T-cell (primary cell): Measurements from ENCODE around the gene CFAP157. TPM values are rescaled to one million over a fixed set of nuclear protein-coding genes. Genes with fewer than 3 reads are reported as not detected.
A peak's percentile ranks its signal among the peaks of the same experiment; 100 is the strongest.

ENCODE experiments used
- ATAC-seq, 4 experiments: fragments of 200-7000 bp in 3 of 4; fragments of 150-1000 bp in 1 of 4; cut with Tn5 transposase; replicated peaks in 1 of 4; 1 replicate in 3 of 4; 2 replicates in 1 of 4; pipeline ENCODE4 v1.10.0; 2021; ENCODE audit warnings: moderate library complexity in 3 of 4, mild to moderate bottlenecking in 2 of 4, moderate number of reproducible peaks in 1 of 4
- CTCF ChIA-PET, 2 donors: fragments of 300-600 bp; sonication (Branson Sonifier 250); formaldehyde crosslinking; loops; one replicate each; lab custom pipeline; 2022; ENCODE audit warnings: antibody characterized with exemption in 2 of 2; lab: Charles Lee
- POLR2A ChIA-PET, 2 donors: fragments of 300-600 bp; sonication (Branson Sonifier 250); formaldehyde crosslinking; loops; one replicate each; lab custom pipeline; 2022; ENCODE audit warnings: antibody characterized with exemption in 2 of 2; lab: Charles Lee
- DNase-seq, 35 experiments: peaks; one replicate each; pipeline versions ENCODE4 v3.0.0 to v3.0.0-alpha.2; 2013 to 2023
- H3K27ac ChIP-seq: one replicate; pipeline ENCODE4 v1.5.1; 2013; ENCODE audit warnings: low read length
- H3K27me3 ChIP-seq, 2 experiments: replicated peaks in 1 of 2; 1 replicate in 1 of 2; 2 replicates in 1 of 2; pipeline versions ENCODE4 v1.6.1 to v1.7.0; 2013; ENCODE audit warnings: low read length in 1 of 2, mixed read lengths in 1 of 2; ENCODE audit not compliant: control insufficient read depth in 2 of 2, insufficient read depth in 2 of 2; ENCODE audit errors: extremely low read depth in 1 of 2
- H3K36me3 ChIP-seq, 2 donors: 1 replicate in 1 of 2; 2 replicates in 1 of 2; pipeline versions ENCODE4 v1.6.1 to v1.7.0; 2013; ENCODE audit warnings: low read length in 1 of 2; ENCODE audit not compliant: control insufficient read depth in 2 of 2, insufficient read depth in 1 of 2; ENCODE audit errors: extremely low read depth in 1 of 2
- H3K4me1 ChIP-seq, 2 experiments: 1 replicate in 1 of 2; 2 replicates in 1 of 2; pipeline versions ENCODE4 v1.6.1 to v1.7.0; 2013; ENCODE audit warnings: low read length in 2 of 2, mixed read lengths in 1 of 2; ENCODE audit not compliant: insufficient read depth in 2 of 2, control insufficient read depth in 1 of 2; ENCODE audit errors: extremely low read depth in 1 of 2
- H3K4me3 ChIP-seq, 2 donors: 1 replicate in 1 of 2; 2 replicates in 1 of 2; pipeline versions ENCODE4 v1.5.1 to v1.7.0; 2013; ENCODE audit warnings: mild to moderate bottlenecking in 2 of 2, low read length in 1 of 2, moderate library complexity in 1 of 2; ENCODE audit not compliant: control insufficient read depth in 1 of 2; ENCODE audit errors: extremely low read depth in 1 of 2
- H3K9me3 ChIP-seq: 2 replicates; pipeline ENCODE4 v1.7.0; 2013
- H3K27ac Mint-ChIP-seq, 2 donors: one replicate each; pipeline ENCODE4 v1.8.0; 2020 to 2021; ENCODE audit warnings: mild to moderate bottlenecking in 2 of 2, mixed read lengths in 2 of 2
- H3K27me3 Mint-ChIP-seq, 2 donors: one replicate each; pipeline ENCODE4 v1.8.0; 2021 to 2022; ENCODE audit warnings: mixed read lengths in 2 of 2
- H3K36me3 Mint-ChIP-seq: one replicate; pipeline ENCODE4 v1.8.0; 2021; ENCODE audit warnings: mixed read lengths
- H3K4me1 Mint-ChIP-seq, 3 donors: one replicate each; pipeline ENCODE4 v1.8.0; 2020 to 2022; ENCODE audit warnings: mixed read lengths in 3 of 3, mild to moderate bottlenecking in 1 of 3
- H3K4me3 Mint-ChIP-seq, 3 donors: one replicate each; pipeline ENCODE4 v1.8.0; 2020 to 2022; ENCODE audit warnings: mild to moderate bottlenecking in 3 of 3, mixed read lengths in 3 of 3, moderate library complexity in 3 of 3
- H3K9me3 Mint-ChIP-seq, 3 donors: one replicate each; pipeline ENCODE4 v1.8.0; 2020 to 2022; ENCODE audit warnings: mixed read lengths in 3 of 3
- WGBS: methylation state at CpG from one replicate; pipeline ENCODE4 v1.1.5; 2013; ENCODE audit warnings: missing lambda C conversion rate; ENCODE audit not compliant: insufficient coverage; 5-methylcytosine and 5-hydroxymethylcytosine counted together
- total RNA-seq, 35 experiments: library from RNA in 6 of 35; stranded (reverse) in 6 of 35; fragments of 120-200 nt in 1 of 35; gene quantifications; one replicate each; pipeline versions ENCODE4 v1.2.1 to v1.2.4 and lab custom pipeline; 2013 to 2026

CFAP157 gene
- total RNA-seq, 5 donors from 2014 or later (not counting 1 experiment from before 2014, with no cell fraction given) = 0.13 to 0.44 (median 0.40) TPM; not detected in 2

DNA sequence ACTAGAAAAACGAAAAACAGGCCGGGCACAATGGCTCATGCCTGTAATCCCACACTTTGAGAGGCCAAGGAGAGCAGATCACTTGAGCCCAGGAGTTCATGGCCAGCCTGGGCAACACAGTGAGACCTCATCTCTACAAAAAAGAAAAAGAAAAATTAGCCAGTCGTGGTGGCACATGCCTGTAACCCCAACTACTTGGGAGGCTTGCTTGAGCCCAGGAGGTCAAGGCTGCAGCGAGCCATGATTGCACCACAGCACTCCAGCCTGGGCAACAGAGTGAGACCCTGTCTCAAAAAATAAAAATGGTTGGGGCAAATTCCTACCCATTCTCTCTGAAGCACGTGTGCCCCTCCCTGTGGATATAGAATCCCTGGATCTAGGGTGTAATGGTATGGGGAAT, 8.4 kb upstream of the CFAP157 start:
- POLR2A ChIA-PET = no interaction called here
- WGBS = 96% methylated on average over 4 of the region's 5 CpGs
- no peak overlapping the region for H3K27ac ChIP-seq

DNA sequence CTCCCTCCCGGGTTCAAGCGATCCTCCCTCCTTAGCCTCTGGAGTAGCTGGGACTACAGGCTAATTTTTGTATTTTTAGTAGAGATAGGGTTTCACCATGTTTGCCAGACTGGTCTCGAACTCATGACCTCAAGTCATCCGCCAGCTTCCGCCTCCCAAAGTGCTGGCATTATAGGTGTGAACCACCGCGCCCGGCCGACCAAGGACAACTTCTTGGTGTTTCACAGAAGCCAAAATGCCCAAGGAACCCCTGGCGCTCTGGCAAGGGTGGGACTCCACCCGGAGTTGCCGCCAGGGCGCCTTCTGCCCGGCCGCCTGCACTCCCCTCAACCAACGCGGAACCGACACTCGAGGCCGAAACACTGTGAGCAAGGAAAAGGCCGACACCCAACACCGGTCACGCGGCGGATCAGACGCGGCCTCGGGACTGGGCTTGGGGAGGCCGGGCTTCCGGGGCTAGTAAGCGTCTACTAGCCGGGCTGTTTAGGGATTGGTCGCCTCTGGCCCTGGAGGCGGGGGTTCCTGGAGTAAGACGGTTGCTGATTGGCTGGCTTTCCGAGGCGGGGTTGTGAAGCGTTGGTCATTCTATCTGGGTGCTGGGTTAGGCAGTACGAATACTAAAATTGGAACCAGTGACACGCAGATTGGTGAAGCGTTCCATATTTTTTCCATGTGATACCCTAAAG, 7.7 kb upstream of the CFAP157 start:
- 15% methylated on average over 39 of the region's 41 CpGs for WGBS
- DNase-seq (peak; percentile 59 to 89 (median 78)), ATAC-seq (peak; percentile 94 to 99 (median 98))
- Mint-ChIP-seq H3K4me1 (peaks cover 14 to 17% (median 14%) of the 10 kb centered on the region in 3 donors), H3K27me3 (no peaks in the 10 kb centered on the region), H3K4me3 (peak overlapping the region; percentile 72 to 81 (median 79)), H3K27ac (peak overlapping the region; percentile 73 to 78), H3K9me3 (no peaks in the 10 kb centered on the region), H3K36me3 (no peaks in the 10 kb centered on the region)
- H3K4me3 ChIP-seq = peak overlapping the region; percentile 47 to 52
- ChIA-PET POLR2A (interaction anchor here in 1 of 2 donors (0.6 kb wide), 1 partner anchor 87 kb away, joined by 4 read pairs; no protein-coding TSS in a partner anchor), CTCF (no interaction called here)
- H3K27ac ChIP-seq = peak overlapping the region; percentile 50
- peaks cover 3 to 11% of the 10 kb centered on the region in 2 experiments for H3K4me1 ChIP-seq
- no peaks in the 10 kb centered on the region for H3K36me3 ChIP-seq
- H3K27me3 ChIP-seq = no peaks in the 10 kb centered on the region
- H3K9me3 ChIP-seq = no peaks in the 10 kb centered on the region

More for the DNA sequence above, 8.4 kb upstream of the CFAP157 start:
- H3K9me3 ChIP-seq = no peaks in the 10 kb centered on the region
- no peak overlapping the region for H3K4me3 ChIP-seq
- H3K9me3 Mint-ChIP-seq = no peaks in the 10 kb centered on the region
- H3K27me3 Mint-ChIP-seq = no peaks in the 10 kb centered on the region
- CTCF ChIA-PET = no interaction called here
- peak overlapping the region; percentile 36 to 48 for H3K27ac Mint-ChIP-seq
- peaks cover 3 to 11% of the 10 kb centered on the region in 2 experiments for H3K4me1 ChIP-seq
- no peaks in the 10 kb centered on the region for H3K27me3 ChIP-seq
- H3K36me3 ChIP-seq = peaks cover 0 to 2% of the 10 kb centered on the region in 2 donors
- H3K4me3 Mint-ChIP-seq = peak overlapping the region; percentile 22 to 79 (median 54)
- H3K4me1 Mint-ChIP-seq = peaks cover 14 to 17% (median 14%) of the 10 kb centered on the region in 3 donors
- ATAC-seq (no peak), DNase-seq (no peak)
- H3K36me3 Mint-ChIP-seq = peaks cover 5% of the 10 kb centered on the region

DNA sequence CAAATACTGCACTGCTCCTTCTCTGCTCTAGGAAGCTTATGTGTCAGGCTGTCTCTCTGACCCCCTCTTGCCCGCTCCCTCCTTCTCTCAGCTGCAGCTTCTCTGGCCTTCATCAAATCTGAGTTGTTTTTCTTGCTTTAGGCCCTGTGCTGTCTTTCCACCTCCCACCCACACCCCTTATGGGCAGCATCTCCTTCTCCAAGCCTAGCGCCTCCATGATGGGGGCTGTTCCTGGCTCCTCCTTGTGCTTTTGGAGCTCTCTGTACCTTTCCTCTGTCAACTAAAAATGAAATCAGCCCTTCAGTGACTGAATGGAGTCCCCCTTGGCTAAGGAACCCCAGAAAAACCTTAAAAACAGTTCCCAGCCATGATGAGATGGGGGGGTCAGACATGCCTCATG, 6.6 kb upstream of the CFAP157 start:
- ChIA-PET CTCF (no interaction called here), POLR2A (interaction anchor here in 1 of 2 donors (0.6 kb wide), 1 partner anchor 86 kb away, joined by 4 read pairs; no protein-coding TSS in a partner anchor)
- 100% methylated on average over 1 of the region's 2 CpGs for WGBS
- peak overlapping the region in 1 of 3 donors; percentile 79 for H3K4me3 Mint-ChIP-seq
- no peaks in the 10 kb centered on the region for H3K9me3 ChIP-seq
- no peak for ATAC-seq
- H3K4me1 ChIP-seq = peaks cover 3 to 11% of the 10 kb centered on the region in 2 experiments
- H3K4me1 Mint-ChIP-seq = peaks cover 14 to 17% (median 14%) of the 10 kb centered on the region in 3 donors
- H3K27me3 ChIP-seq = no peaks in the 10 kb centered on the region
- no peaks in the 10 kb centered on the region for H3K36me3 ChIP-seq
- peak overlapping the region in 1 of 2 donors; percentile 49 for H3K27ac Mint-ChIP-seq
- H3K27me3 Mint-ChIP-seq = no peaks in the 10 kb centered on the region
- no peaks in the 10 kb centered on the region for H3K36me3 Mint-ChIP-seq
- no peaks in the 10 kb centered on the region for H3K9me3 Mint-ChIP-seq
- no peak for DNase-seq
- H3K27ac ChIP-seq = no peak overlapping the region
- H3K4me3 ChIP-seq = no peak overlapping the region

DNA sequence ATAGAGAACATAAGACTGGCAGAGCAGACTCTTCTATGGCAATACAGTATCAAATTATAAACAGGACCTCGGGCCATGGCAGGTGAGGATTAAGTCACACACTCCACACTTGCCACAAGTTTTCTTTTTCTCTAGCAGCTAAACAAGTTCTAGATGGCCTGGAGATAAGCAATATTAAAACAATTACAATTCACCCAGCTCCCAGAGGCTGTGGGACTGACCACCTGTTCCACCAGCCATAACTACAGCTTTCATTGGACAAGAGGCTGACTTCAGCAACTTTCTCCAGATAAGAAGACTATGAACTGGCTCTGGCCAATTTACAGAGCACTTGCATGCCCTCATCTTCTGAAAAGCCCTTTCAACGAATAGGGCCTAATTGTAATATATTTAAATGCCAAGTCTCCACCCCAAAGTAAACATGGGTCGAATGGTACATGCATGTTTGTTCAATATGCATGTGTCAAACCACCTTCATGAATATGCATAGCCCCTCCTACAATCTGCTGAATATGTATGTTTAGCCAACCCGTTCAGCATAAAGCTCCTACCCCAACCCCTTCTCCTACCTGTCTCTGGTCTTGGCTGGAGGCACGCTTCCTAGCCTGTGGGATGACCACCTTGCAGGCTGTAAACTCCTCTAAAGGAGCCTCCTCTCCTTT, 6.1 kb upstream of the CFAP157 start:
- POLR2A ChIA-PET = no interaction called here
- H3K36me3 ChIP-seq = no peaks in the 10 kb centered on the region

DNA sequence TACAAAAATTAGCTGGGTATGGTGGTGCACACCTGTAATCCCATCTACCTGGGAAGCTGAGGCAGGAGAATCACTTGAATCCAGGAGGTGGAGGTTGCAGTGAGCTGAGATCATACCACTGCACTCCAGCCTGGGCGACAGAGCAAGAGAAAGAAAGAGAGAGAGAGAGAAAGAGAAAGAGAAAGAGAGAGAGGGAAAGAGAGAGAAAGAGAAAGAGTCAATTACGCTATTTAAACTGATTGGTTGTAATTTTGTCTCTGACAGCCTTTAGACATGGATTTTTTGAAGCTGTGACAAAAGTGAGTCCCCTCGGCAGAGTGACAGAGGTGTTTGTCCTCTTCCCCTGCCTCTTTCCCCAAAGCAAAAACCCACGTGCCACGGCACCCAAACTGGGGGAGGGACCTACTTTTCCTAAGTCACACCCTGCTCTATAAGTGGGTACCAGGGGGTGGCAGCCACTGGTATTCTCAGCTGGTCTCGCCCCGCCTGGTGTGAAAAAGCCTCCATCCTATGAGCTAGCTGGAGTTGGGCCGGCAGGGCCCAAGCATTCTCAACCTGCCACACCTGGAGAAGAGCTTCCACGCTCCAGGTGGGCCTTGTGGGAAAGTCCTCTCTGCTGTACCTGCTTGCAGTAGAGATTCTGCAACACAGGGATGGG, 3.4 kb upstream of the CFAP157 start:
- Histone ChIP-seq H3K9me3 (no peaks in the 10 kb centered on the region), H3K36me3 (no peaks in the 10 kb centered on the region), H3K27me3 (no peaks in the 10 kb centered on the region), H3K4me3 (no peak overlapping the region), H3K27ac (no peak overlapping the region), H3K4me1 (peaks cover 3 to 25% of the 10 kb centered on the region in 2 experiments)
- no peak overlapping the region for H3K27ac Mint-ChIP-seq
- ChIA-PET CTCF (interaction anchor here in 1 of 2 donors (0.7 kb wide), 1 partner anchor 17 kb away, joined by 3 read pairs; no protein-coding TSS in a partner anchor), POLR2A (interaction anchor here in 1 of 2 donors (0.8 kb wide), 1 partner anchor 267 kb away, joined by 3 read pairs; no protein-coding TSS in a partner anchor)
- no peaks in the 10 kb centered on the region for H3K27me3 Mint-ChIP-seq
- peaks cover 21 to 28% (median 22%) of the 10 kb centered on the region in 3 donors for H3K4me1 Mint-ChIP-seq
- DNase-seq (no peak), ATAC-seq (no peak)
- WGBS = 73% methylated on average over 4 of the region's 9 CpGs
- no peaks in the 10 kb centered on the region for H3K9me3 Mint-ChIP-seq
- H3K36me3 Mint-ChIP-seq = no peaks in the 10 kb centered on the region
- H3K4me3 Mint-ChIP-seq = no peak overlapping the region

More for the DNA sequence above, 6.1 kb upstream of the CFAP157 start:
- Mint-ChIP-seq H3K36me3 (no peaks in the 10 kb centered on the region), H3K9me3 (no peaks in the 10 kb centered on the region), H3K4me1 (peaks cover 14 to 17% (median 14%) of the 10 kb centered on the region in 3 donors), H3K27me3 (no peaks in the 10 kb centered on the region), H3K27ac (no peak overlapping the region), H3K4me3 (peak overlapping the region in 1 of 3 donors; percentile 79)
- DNase-seq (no peak), ATAC-seq (no peak)
- no peak overlapping the region for H3K27ac ChIP-seq
- no peaks in the 10 kb centered on the region for H3K9me3 ChIP-seq
- H3K4me1 ChIP-seq = peaks cover 3 to 11% of the 10 kb centered on the region in 2 experiments
- CTCF ChIA-PET = no interaction called here
- 91% methylated on average over 4 of the region's 5 CpGs for WGBS
- no peak overlapping the region for H3K4me3 ChIP-seq
- no peaks in the 10 kb centered on the region for H3K27me3 ChIP-seq
